Esophagus (tissue), 2 donors: Measurements from ENCODE around the gene LTB4R. TPM values are rescaled to one million over a fixed set of nuclear protein-coding genes. Genes with fewer than 3 reads are reported as not detected.

Source experiments
- H3K27ac ChIP-seq, 2 donors: one replicate each; pipeline ENCODE4 v1.5.1; 2013; ENCODE audit warnings: low read depth in 2 of 2, mild to moderate bottlenecking in 2 of 2, inconsistent platforms in 1 of 2, low read length in 1 of 2, moderate library complexity in 1 of 2
- H3K27me3 ChIP-seq, 2 donors: one replicate each; pipeline ENCODE4 v1.6.1; 2013; ENCODE audit warnings: low read length in 2 of 2, control low read depth in 1 of 2, mild to moderate bottlenecking in 1 of 2; ENCODE audit not compliant: insufficient read depth in 2 of 2, control insufficient read depth in 1 of 2
- H3K36me3 ChIP-seq, 2 donors: one replicate each; pipeline ENCODE4 v1.6.1; 2013; ENCODE audit warnings: low read length in 1 of 2; ENCODE audit not compliant: control insufficient read depth in 2 of 2, insufficient read depth in 2 of 2
- H3K4me1 ChIP-seq, 2 donors: one replicate each; pipeline ENCODE4 v1.6.1; 2013; ENCODE audit warnings: low read length in 1 of 2; ENCODE audit not compliant: control insufficient read depth in 2 of 2, insufficient read depth in 2 of 2
- H3K4me3 ChIP-seq, 2 donors: one replicate each; pipeline ENCODE4 v1.5.1; 2013; ENCODE audit warnings: low read length in 2 of 2, mild to moderate bottlenecking in 2 of 2, low read depth in 1 of 2, moderate library complexity in 1 of 2
- H3K9me3 ChIP-seq, 2 donors: one replicate each; pipeline ENCODE4 v1.6.1; 2013; ENCODE audit warnings: mild to moderate bottlenecking in 2 of 2, low read depth in 1 of 2, low read length in 1 of 2, moderate library complexity in 1 of 2; ENCODE audit not compliant: control insufficient read depth in 2 of 2, insufficient read depth in 1 of 2
- WGBS, 2 donors: extraction: QIAGEN DNeasy Blood & Tissue Kit; methylation state at CpG; one replicate each; pipeline ENCODE4 v1.1.7; 2013; 5-methylcytosine and 5-hydroxymethylcytosine counted together
- polyA plus RNA-seq, 2 donors: library from polyadenylated mRNA; stranded (reverse); fragments of 200-250 nt; gene quantifications; one replicate each; pipeline ENCODE4 v1.2.3, GENCODE V29; 2013
- donor health status: healthy with polysubstance abuse.
- donor health status: Bipolar disorder and iron deficiency.

Gene LTB4R, protein sequence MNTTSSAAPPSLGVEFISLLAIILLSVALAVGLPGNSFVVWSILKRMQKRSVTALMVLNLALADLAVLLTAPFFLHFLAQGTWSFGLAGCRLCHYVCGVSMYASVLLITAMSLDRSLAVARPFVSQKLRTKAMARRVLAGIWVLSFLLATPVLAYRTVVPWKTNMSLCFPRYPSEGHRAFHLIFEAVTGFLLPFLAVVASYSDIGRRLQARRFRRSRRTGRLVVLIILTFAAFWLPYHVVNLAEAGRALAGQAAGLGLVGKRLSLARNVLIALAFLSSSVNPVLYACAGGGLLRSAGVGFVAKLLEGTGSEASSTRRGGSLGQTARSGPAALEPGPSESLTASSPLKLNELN
- polyA plus RNA-seq, result 10 to 100 TPM; 63.3 to 73.6 TPM

DNA sequence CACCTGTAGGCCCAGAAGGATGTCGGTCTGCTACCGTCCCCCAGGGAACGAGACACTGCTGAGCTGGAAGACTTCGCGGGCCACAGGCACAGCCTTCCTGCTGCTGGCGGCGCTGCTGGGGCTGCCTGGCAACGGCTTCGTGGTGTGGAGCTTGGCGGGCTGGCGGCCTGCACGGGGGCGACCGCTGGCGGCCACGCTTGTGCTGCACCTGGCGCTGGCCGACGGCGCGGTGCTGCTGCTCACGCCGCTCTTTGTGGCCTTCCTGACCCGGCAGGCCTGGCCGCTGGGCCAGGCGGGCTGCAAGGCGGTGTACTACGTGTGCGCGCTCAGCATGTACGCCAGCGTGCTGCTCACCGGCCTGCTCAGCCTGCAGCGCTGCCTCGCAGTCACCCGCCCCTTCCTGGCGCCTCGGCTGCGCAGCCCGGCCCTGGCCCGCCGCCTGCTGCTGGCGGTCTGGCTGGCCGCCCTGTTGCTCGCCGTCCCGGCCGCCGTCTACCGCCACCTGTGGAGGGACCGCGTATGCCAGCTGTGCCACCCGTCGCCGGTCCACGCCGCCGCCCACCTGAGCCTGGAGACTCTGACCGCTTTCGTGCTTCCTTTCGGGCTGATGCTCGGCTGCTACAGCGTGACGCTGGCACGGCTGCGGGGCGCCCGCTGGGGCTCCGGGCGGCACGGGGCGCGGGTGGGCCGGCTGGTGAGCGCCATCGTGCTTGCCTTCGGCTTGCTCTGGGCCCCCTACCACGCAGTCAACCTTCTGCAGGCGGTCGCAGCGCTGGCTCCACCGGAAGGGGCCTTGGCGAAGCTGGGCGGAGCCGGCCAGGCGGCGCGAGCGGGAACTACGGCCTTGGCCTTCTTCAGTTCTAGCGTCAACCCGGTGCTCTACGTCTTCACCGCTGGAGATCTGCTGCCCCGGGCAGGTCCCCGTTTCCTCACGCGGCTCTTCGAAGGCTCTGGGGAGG, at the start of gene LTB4R:
Gene LTB4R, plus strand, starts transcription at position 857 of the 959 bp plus-strand sequence. CDS start 4,150 bp downstream, outside the sequence.
- Histone ChIP-seq H3K27me3 (no peaks in the 10 kb centered on the region), H3K4me1 (peaks cover 6 to 48% of the 10 kb centered on the region in 2 donors), H3K4me3 (peak within 1 kb of the TSS; percentile 47 to 70), H3K9me3 (no peaks in the 10 kb centered on the region), H3K27ac (peak within 1 kb of the TSS; percentile 93 to 94), H3K36me3 (peaks cover 7 to 15% of the 10 kb centered on the region in 2 donors)
- WGBS, 2 donors, result 3 to 16% methylated on average over 96 to 99 of the region's 99 CpGs

DNA sequence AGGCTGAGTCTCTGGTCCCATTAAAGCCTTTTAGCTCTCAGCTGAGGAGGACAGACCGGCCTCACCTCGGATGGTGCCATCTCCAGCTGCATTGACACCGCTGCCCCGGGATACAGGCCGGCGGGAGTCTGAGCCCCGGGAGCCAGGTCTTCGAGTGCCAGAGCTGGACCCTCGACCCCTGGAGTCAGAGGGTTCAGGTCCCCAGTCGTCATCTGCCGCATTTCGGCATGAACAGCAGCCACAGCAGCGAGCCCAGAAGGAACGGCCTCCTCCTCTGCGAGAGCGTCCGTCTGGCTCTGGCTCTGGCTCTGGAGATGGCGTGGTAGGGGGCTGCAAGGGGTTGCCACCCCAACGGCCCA, 49.4 kb upstream of the LTB4R start:
- H3K27ac ChIP-seq, result peak overlapping the region; percentile 94 to 95
- peaks cover 8 to 43% of the 10 kb centered on the region in 2 donors for H3K36me3 ChIP-seq
- peak overlapping the region; percentile 53 to 62 for H3K4me3 ChIP-seq
- H3K4me1 ChIP-seq, result peaks cover 2 to 34% of the 10 kb centered on the region in 2 donors
- no peaks in the 10 kb centered on the region for H3K27me3 ChIP-seq
- 87 to 93% methylated on average over 19 of the region's 19 CpGs for WGBS, 2 donors
- no peaks in the 10 kb centered on the region for H3K9me3 ChIP-seq

DNA sequence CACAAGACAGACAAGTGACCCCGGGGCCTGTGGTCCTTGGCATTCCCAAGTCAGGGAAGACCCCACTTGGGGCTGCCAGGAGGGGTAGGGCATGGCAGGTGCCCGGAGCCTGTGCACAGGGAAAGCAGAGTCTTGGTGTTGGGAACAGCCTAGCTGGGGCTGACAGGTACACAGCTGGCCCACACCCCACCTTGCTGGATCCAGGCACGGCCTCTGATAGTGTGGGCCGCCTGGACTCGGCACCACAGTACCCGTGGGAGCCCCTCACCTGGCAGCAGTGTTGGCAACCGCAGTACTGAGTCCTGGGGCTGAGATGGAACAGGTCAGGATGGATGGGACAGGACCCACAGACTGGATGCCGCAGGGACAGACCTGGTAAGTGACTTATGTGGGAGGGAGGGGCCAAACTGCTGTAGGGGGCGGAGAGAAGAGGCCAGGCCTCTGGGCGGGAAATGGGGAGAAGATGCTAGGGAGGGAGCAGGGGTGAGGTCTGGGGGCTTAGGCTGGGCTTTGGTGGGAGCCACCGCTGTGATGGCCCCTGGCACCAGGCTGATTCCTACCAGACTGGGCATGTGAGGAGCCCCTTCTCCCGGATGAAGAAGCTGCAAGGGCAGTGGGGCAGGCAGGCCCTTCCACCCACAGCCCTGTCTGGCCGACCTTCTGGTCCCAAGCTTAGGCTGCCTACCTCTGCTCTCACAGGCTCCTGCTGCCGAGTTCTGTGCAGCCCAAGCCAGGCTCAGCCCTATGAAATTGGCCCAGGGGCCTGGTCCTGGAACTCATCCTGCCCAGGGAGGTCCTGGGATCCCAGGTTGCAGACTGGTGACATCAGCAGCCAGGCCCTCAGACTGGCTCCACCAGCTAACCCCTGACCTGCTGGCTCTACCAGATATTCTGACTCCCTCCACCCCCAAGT, 48.2 kb upstream of the LTB4R start, which contains the start of gene TGM1:
Gene TGM1, minus strand, starts transcription at position 357 of the 913 bp plus-strand sequence. CDS start 825 bp downstream, outside the sequence.
- Histone ChIP-seq H3K9me3 (no peaks in the 10 kb centered on the region), H3K27ac (peak within 1 kb of the TSS; percentile 94 to 95), H3K27me3 (no peaks in the 10 kb centered on the region), H3K4me1 (peaks cover 6 to 34% of the 10 kb centered on the region in 2 donors), H3K4me3 (peak within 1 kb of the TSS; percentile 53 to 62), H3K36me3 (peaks cover 10 to 49% of the 10 kb centered on the region in 2 donors)
- WGBS, 2 donors, result 65 to 70% methylated on average over 14 of the region's 14 CpGs

DNA sequence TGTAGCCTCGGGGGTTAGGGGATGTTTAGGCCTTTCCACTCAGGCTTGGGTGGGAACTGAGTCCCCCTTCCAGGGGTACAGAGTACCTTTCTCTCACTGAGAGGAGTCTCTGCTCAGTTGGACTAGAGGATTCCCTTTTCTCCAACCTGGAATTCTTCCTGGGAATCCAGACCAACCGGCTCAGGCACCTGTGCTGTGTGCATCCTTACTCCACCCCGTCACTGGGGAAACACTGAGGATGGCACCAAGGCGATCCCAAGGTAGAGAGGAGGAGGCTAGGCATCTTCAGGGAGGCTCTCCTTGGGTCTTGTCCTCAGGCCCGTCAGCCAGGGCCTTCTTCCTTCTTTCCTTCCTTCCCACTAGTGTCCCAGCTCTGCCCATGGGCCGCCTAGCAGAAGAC, 47.5 kb upstream of the LTB4R start:
- peak overlapping the region; percentile 53 to 62 for H3K4me3 ChIP-seq
- WGBS, 2 donors, result 44 to 60% methylated on average over 6 of the region's 6 CpGs
- H3K4me1 ChIP-seq, result peaks cover 6 to 29% of the 10 kb centered on the region in 2 donors
- peak overlapping the region; percentile 94 to 95 for H3K27ac ChIP-seq
- H3K9me3 ChIP-seq, result no peaks in the 10 kb centered on the region
- H3K27me3 ChIP-seq, result no peaks in the 10 kb centered on the region
- peaks cover 13 to 49% of the 10 kb centered on the region in 2 donors for H3K36me3 ChIP-seq

DNA sequence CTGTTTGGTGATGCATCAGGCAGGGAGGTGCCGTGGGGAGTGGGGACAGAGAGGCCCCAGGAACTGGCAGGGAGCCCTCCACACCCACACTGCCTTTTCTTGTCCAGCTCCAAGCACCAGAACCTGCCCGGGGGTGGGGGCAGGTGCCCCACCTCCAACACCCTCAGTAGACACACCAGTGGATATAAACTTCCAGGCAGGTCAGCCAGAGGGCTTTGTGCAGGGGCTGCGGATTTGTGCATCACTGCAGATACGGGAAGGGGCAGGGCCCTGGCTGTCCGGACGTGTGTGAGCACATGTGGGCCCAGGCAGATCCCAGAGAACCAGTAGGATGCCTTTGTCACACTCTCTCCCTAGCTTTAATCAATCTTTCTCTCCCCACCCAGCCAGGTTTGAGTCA, 47.0 kb upstream of the LTB4R start:
- Histone ChIP-seq H3K27me3 (no peaks in the 10 kb centered on the region), H3K9me3 (no peaks in the 10 kb centered on the region), H3K27ac (peak overlapping the region; percentile 94 to 95), H3K4me3 (peak overlapping the region in 1 of 2 donors; percentile 53), H3K36me3 (peaks cover 13 to 49% of the 10 kb centered on the region in 2 donors), H3K4me1 (peaks cover 5 to 25% of the 10 kb centered on the region in 2 donors)
- WGBS, 2 donors, result 49 to 61% methylated on average over 6 of the region's 6 CpGs

DNA sequence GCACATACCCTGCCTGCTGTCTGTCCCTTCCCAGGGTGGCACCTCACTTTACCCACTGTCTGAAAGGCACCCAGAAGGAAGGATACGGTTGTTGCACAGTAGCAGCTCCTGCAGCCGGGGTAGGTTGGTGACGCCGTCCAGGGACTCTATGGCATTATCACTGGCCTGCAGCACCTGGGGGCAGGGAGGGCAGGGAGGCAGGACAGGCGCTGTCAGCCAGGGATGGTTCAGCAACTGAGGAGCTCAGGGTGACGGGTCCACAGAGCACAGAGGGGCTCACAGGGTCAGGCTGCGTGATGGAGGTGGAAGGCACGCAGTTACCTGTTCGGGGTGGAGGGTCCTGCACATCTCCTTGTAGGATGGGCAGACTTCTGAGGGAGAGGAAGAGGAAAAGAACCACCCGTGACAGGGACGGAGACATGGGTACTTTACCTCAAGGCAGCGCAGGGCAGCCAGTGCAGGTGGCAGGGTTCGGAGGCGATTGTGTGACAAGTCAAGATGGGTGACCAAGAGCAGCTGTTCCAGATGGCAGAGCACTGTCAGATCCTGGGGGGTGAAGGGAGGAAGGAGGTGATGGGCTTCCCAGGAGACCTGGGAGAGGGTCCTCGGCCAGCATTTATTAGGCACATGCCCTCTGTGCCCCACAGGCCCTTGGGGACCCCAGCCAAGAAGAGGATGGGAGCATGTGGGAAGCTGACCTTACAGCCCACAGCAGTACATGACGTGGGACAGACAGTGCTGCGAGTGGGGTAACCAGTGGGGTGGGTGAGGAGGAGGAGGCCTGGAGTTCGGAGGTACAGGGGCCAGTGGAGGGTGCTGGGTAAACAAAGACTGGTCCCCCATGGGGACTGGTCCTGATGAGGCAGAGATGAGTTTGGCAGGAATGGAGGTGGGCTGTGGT, 44.7 kb upstream of the LTB4R start:
- Histone ChIP-seq H3K4me3 (peak overlapping the region in 1 of 2 donors; percentile 2), H3K27me3 (no peaks in the 10 kb centered on the region), H3K9me3 (no peaks in the 10 kb centered on the region), H3K36me3 (peaks cover 13 to 41% of the 10 kb centered on the region in 2 donors), H3K4me1 (peaks cover 4 to 24% of the 10 kb centered on the region in 2 donors), H3K27ac (peak overlapping the region; percentile 94 to 95)
- WGBS, 2 donors, result 88 to 92% methylated on average over 18 of the region's 18 CpGs

DNA sequence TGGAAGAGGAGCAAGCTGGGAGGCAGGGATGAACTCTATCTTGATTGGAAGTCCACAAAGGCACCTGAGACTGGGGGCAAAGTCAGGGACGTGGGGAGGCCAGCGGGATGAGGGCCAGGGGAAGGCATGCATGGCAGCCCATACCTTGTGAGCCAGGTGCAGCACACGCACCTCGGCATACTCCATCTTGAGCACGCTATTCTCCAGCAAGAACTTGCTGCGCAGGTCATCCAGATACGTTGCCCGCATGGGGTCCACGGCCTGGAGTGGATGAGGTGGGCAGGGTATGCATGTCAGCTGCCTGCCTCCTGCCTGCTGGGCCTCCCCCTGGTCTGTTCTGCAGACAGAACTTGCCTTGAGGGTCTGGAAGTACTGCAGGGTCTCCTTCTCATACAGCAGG, 43.8 kb upstream of the LTB4R start:
- H3K27ac ChIP-seq, result no peak overlapping the region
- H3K27me3 ChIP-seq, result no peaks in the 10 kb centered on the region
- H3K4me3 ChIP-seq, result no peak overlapping the region
- no peaks in the 10 kb centered on the region for H3K9me3 ChIP-seq
- 94 to 95% methylated on average over 9 of the region's 9 CpGs for whole genome bisulfite sequencing, 2 donors
- peaks cover 4 to 24% of the 10 kb centered on the region in 2 donors for H3K4me1 ChIP-seq
- peaks cover 13 to 35% of the 10 kb centered on the region in 2 donors for H3K36me3 ChIP-seq

DNA sequence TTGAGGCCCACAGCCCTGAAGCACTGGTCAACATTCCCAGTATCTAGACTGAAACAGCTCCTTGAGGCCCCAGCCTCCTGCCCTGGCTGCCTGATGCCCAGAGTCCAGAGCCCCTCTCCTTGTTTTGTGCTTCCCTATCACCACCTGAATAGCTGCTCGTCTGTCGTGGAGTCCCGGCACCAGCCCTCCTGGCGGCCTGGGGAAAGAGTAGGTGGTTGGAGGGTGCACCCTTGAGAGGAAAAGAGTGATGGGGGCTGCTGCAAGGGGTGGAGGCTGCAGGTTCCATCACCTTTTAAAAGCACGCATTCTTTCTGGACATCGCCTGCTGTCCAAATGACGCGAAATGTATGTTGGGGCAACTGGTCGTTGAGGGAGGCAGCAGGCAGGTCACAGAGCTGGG, 43.1 kb upstream of the LTB4R start:
- H3K36me3 ChIP-seq, result peaks cover 13 to 35% of the 10 kb centered on the region in 2 donors

More for the DNA sequence above, 43.1 kb upstream of the LTB4R start:
- WGBS, 2 donors, result 90 to 94% methylated on average over 9 of the region's 9 CpGs
- H3K4me3 ChIP-seq, result no peak overlapping the region
- no peaks in the 10 kb centered on the region for H3K27me3 ChIP-seq
- peaks cover 4 to 21% of the 10 kb centered on the region in 2 donors for H3K4me1 ChIP-seq
- H3K9me3 ChIP-seq, result no peaks in the 10 kb centered on the region
- H3K27ac ChIP-seq, result no peak overlapping the region
